GM18502 (cell line): ENCODE measurements around the gene DHCR7.

Experiments used
- ATAC-seq: cut with Tn5 transposase; IDR thresholded peaks from one replicate; pipeline ENCODE4 v1.9.1; 2021; ENCODE audit warnings: mild to moderate bottlenecking; ENCODE audit not compliant: unreplicated experiment, poor library complexity

The DHCR7 gene

DNA sequence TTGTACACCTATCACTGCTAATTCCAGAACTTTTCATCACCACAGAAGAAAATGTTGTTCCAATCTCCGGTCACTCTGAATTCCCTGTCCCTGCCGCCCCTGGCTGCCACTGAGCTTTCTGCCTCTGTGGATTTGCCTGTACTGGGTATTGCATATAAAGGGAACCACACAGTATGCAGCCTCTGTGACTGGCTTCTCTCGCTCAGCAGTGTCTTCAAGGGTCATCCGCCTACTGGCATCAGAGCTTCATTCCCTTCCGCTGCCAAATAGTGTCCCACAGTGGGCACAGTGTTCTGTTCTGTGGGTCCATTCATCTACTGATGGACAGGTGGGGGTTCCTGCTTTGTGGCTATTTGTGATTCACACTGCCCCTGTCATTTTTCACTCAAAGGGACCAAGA is 5.3 kb downstream of the DHCR7 start:
- no peak for ATAC-seq

DNA sequence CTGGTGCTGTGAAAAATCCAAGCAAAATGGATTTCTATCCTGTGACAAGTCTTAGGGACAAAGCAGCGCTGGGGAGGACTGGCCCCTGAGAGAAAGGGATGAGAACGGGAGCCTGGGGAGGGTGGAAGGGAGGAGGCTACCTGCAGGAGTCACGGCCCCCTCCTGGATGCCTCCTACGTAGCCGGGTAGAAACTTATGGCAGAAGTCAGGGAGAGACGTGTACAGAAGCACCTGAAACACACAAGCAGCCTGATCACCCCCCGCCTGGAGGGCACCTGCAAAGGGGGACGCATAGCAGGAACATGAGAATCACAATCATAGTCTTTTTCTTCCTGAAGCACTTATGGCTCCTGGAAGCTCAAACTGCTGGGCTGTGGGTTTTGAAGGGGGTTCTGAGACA is 6.1 kb downstream of the DHCR7 start:
- ATAC-seq = no peak

DNA sequence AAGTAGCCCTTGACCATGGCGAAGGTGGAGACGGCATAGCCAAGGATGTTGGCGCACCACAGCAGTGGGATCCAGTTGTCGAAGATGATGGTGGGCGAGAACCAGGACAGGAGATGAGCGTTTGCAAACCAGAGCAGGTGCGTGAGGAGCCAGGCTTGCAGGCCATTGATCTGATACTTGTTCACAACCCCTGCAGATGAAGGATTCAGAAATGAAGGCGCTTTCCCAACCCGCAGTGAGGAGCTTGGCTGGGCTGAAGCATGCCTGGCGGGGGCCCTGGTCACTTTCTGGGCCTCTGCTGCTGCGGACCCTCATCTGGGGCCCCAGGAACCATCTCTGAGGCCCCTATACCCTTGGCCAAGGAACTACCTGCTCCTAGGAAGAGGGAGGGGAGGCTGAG is 6.9 kb downstream of the DHCR7 start:
- no peak for ATAC-seq

- ATAC-seq = no peak
Observed at GRCh38 chr11:71440021-71440755, 8.0 kb downstream of the DHCR7 start.

- no peak for ATAC-seq
Observed at GRCh38 chr11:71438650-71439049, 9.5 kb downstream of the DHCR7 start.

GRCh38 chr11:71437879-71438278 is 10.3 kb downstream of the DHCR7 start:
- no peak for ATAC-seq

DNA sequence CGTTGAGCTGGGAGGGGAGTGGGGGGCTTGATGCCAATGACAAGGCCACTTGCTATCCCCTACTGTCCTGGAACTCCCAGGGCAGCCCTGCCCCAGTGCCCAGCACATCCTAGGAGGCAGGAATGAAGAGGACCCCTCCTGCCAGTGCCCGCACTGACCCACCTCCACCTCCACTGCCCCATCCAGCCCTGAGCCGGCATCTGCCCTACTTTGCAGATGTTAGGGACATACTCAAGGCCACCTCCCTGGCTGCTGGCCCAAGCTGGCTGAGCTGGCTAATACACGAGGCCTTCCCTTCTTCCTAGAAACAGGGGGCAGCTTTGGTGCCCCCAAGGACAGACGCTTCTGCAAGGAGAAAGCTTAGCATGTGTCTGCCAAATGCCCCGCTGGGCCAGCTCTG is 10.8 kb downstream of the DHCR7 start:
- ATAC-seq = no peak

- ATAC-seq = no peak
Observed at GRCh38 chr11:71436861-71437260, 11.3 kb downstream of the DHCR7 start.

GRCh38 chr11:71435278-71435951 is 12.8 kb downstream of the DHCR7 start:
- no peak for ATAC-seq

GRCh38 chr11:71434576-71435130 is 13.5 kb downstream of the DHCR7 start:
- no peak for ATAC-seq

- no peak for ATAC-seq
Observed at GRCh38 chr11:71433648-71434450, 14.3 kb downstream of the DHCR7 start.

- ATAC-seq = no peak
Observed at GRCh38 chr11:71432761-71433647, 15.2 kb downstream of the DHCR7 start.

DNA sequence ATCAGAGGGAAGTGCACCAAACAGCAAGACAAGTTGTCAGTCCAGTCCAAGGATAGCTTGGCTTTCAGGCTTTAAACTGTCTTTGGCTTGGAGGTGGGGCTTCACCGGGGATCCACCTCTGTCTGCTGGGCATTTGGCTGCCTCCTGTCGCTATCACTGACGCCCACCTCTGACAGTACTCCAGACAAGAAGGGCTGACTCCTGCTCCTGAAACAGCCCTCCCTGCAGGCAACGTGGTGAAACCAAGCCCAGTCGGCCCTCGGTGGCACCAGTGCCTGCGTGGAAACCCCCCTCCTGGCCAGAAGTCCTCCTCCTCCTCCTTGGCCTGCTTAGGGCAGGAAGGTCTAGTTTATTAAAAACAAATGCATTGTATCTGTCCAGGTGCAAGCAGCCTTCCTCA is 16.9 kb downstream of the DHCR7 start:
- ATAC-seq = no peak

DNA sequence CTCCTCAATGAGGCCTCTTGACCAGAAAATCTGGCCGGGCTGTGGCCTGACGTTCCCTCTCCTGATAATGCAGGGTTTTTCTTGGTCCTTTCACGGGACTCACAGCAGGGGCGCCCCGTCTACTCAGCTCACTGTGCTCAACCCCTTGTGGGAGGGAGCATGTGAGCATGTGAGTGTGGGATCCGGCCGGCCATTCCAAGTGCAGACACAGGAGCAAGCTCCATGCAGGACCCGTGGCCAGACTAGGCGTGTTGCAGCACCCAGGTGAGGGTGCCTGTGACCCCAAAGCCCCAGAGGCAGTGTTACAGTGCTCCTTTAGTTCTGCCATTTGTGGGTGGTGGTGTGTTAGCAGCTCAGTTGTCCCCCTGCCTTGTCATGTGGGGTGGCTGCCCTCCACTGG is 18.0 kb downstream of the DHCR7 start:
- no peak for ATAC-seq

GRCh38 chr11:71429701-71430100 is 18.5 kb downstream of the DHCR7 start:
- no peak for ATAC-seq

GRCh38 chr11:71428861-71429435 is 19.2 kb downstream of the DHCR7 start:
- no peak for ATAC-seq

GRCh38 chr11:71426413-71426812 is 21.8 kb downstream of the DHCR7 start:
- ATAC-seq = no peak

DNA sequence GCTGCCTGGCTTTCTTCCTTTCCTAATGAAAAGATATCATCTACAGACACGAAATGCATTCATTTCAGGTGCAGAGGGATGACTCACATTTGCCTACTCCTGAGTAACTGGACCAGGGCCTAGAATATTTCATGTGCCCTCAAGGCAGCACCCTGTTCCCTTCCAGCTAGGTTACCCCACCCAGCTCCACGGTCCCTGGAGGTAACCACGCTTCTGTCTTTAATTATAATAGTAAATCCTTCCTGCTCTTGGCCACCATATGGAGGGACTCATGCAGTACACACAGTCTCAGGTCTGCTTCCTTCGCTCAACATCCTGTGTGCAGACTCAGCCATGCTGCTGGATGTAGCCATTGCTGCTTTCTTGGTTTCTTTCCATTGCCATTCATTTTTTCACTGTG is 22.3 kb downstream of the DHCR7 start:
- no peak for ATAC-seq

DNA sequence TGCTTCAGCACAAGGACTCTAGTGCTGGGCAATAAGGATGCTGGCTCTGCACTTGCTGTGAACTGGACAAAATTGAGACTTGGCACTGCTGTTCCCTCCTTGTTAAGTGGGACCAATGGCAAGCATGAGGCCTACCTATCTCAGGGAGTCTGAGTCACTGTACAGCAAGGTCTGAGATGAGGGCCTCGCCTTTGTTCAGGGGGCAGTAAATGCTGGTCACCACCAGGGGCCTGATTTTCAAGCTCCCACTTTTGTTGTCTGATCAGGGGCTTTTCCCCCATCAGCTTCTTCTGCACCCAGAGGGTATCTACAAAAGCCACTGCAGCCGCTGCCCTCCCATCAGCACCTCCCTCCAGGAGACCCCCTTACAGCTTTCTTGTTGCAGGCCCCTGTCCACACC is 22.8 kb downstream of the DHCR7 start:
- no peak for ATAC-seq
